H1 (cell line): ENCODE data around the gene LDLRAD1.
"Not testable (repeated sequence)": the region's sequence is repeated elsewhere in the genome, so short reads cannot be mapped to it uniquely, and the experiment has no call there.

ENCODE experiments used
- RNF2 ChIP-seq: fragments of 200-900, 300-1000 bp; sonication (generic); IDR thresholded peaks from 2 replicates; pipeline ENCODE4 v1.7.1; 2016; ENCODE audit warnings: borderline replicate concordance, low read depth, mild to moderate bottlenecking, antibody characterized with exemption, low read length; ENCODE audit not compliant: poor library complexity, severe bottlenecking; ENCODE audit errors: missing control alignments
- TF ChIP-seq, protein P1 (sequence below), 3 experiments: IDR thresholded peaks; 1 replicate in 2 of 3; 2 replicates in 1 of 3; pipeline versions ENCODE4 v1.5.1 to v1.6.1; 2011; ENCODE audit warnings: low read length in 3 of 3, mild to moderate bottlenecking in 3 of 3, inconsistent platforms in 2 of 3, low read depth in 1 of 3, moderate library complexity in 1 of 3; ENCODE audit not compliant: insufficient read depth in 1 of 3; ENCODE audit errors: control extremely low read depth in 1 of 3

- TF ChIP-seq, protein P1, sequence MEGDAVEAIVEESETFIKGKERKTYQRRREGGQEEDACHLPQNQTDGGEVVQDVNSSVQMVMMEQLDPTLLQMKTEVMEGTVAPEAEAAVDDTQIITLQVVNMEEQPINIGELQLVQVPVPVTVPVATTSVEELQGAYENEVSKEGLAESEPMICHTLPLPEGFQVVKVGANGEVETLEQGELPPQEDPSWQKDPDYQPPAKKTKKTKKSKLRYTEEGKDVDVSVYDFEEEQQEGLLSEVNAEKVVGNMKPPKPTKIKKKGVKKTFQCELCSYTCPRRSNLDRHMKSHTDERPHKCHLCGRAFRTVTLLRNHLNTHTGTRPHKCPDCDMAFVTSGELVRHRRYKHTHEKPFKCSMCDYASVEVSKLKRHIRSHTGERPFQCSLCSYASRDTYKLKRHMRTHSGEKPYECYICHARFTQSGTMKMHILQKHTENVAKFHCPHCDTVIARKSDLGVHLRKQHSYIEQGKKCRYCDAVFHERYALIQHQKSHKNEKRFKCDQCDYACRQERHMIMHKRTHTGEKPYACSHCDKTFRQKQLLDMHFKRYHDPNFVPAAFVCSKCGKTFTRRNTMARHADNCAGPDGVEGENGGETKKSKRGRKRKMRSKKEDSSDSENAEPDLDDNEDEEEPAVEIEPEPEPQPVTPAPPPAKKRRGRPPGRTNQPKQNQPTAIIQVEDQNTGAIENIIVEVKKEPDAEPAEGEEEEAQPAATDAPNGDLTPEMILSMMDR (IDR thresholded peaks at IDR 0.05; ENCODE audit: control extremely low read depth in 1 of 3, insufficient read depth in 1 of 3, low read depth in 1 of 3, low read length in 3 of 3), result not testable (repeated sequence)
- TF ChIP-seq RNF2, result not testable (repeated sequence)
These were observed 14.1 kb downstream of the LDLRAD1 start for GRCh38 chr1:54003750-54004480.
